Panc1 (cell line): Measurements from ENCODE around the gene PPIA.

Experiments
- POLR2AphosphoS5 ChIP-seq: IDR thresholded peaks from 2 replicates; pipeline ENCODE4 v1.6.1; 2012; ENCODE audit warnings: mild to moderate bottlenecking, low read depth, low read length, moderate library complexity
- TF ChIP-seq, protein P1 (sequence below): fragments of 450-650 bp; IDR thresholded peaks from 2 replicates; pipeline ENCODE4 v1.5.1; 2017; ENCODE audit warnings: mild to moderate bottlenecking

GRCh38 chr7:44760034-44760580 is 36.4 kb upstream of the PPIA start:
- TF ChIP-seq, protein P1, sequence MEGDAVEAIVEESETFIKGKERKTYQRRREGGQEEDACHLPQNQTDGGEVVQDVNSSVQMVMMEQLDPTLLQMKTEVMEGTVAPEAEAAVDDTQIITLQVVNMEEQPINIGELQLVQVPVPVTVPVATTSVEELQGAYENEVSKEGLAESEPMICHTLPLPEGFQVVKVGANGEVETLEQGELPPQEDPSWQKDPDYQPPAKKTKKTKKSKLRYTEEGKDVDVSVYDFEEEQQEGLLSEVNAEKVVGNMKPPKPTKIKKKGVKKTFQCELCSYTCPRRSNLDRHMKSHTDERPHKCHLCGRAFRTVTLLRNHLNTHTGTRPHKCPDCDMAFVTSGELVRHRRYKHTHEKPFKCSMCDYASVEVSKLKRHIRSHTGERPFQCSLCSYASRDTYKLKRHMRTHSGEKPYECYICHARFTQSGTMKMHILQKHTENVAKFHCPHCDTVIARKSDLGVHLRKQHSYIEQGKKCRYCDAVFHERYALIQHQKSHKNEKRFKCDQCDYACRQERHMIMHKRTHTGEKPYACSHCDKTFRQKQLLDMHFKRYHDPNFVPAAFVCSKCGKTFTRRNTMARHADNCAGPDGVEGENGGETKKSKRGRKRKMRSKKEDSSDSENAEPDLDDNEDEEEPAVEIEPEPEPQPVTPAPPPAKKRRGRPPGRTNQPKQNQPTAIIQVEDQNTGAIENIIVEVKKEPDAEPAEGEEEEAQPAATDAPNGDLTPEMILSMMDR = no peak
- TF ChIP-seq POLR2AphosphoS5 = no peak
